Body of pancreas (tissue), 4 donors: Measurements from ENCODE around the gene MTCL3.

ENCODE experiments used
- ATAC-seq: fragments of 150-250 bp; one replicate; pipeline ENCODE4 v1.9.1; 2016
- DNase-seq, 4 donors: peaks; one replicate each; pipeline ENCODE4 v3.0.0-alpha.2; 2019
- H3K27ac ChIP-seq, 4 donors: fragments of 200-600 bp; sonication (generic); 1 replicate in 3 of 4; 2 replicates in 1 of 4; pipeline versions ENCODE4 v1.5.1 to v1.6.1; 2016 to 2019; ENCODE audit warnings: mild to moderate bottlenecking in 1 of 4, mixed read lengths in 1 of 4, moderate library complexity in 1 of 4
- H3K27me3 ChIP-seq, 2 donors: fragments of 200-600 bp; sonication (generic); one replicate each; pipeline ENCODE4 v1.6.0; 2016; ENCODE audit warnings: mild to moderate bottlenecking in 1 of 2
- H3K36me3 ChIP-seq, 2 donors: fragments of 200-600 bp; sonication (generic); replicated peaks in 1 of 2; 2 replicates each; pipeline ENCODE4 v1.5.1; 2016; ENCODE audit warnings: low read depth in 2 of 2; ENCODE audit not compliant: insufficient read depth in 1 of 2
- H3K4me1 ChIP-seq: fragments of 200-600 bp; sonication (generic); one replicate; pipeline ENCODE4 v1.6.0; 2016
- H3K4me3 ChIP-seq, 2 donors: fragments of 200-600 bp; sonication (generic); 1 replicate in 1 of 2; 2 replicates in 1 of 2; pipeline ENCODE4 v1.5.1; 2016 to 2019
- H3K9me3 ChIP-seq, 3 donors: fragments of 200-600 bp; sonication (generic); 1 replicate in 2 of 3; 2 replicates in 1 of 3; pipeline ENCODE4 v1.5.1; 2016
- CTCF ChIP-seq, 7 experiments: fragments of 450-650 bp in 4 of 7; fragments of 200-600 bp in 3 of 7; sonication (generic) in 3 of 7; IDR thresholded peaks; one replicate each; pipeline ENCODE4 v1.5.1; 2016 to 2019; ENCODE audit warnings: antibody characterized with exemption in 7 of 7
- POLR2A ChIP-seq, 3 donors: fragments of 450-650 bp; IDR thresholded peaks; one replicate each; pipeline ENCODE4 v1.6.1; 2016; ENCODE audit warnings: antibody characterized with exemption in 3 of 3, mild to moderate bottlenecking in 2 of 3
- WGBS, 2 donors: methylation state at CpG; one replicate each; pipeline ENCODE4 v1.1.5; 2017; 5-methylcytosine and 5-hydroxymethylcytosine counted together
- intact Hi-C: fragments of 100-400 bp; cut with DNase I; formaldehyde crosslinking; loops from one replicate; pipeline ENCODE4 v1.15.1; 2023

MTCL3 gene

GRCh38 chr6:127522714-127523113 lies 3.6 kb upstream of the MTCL3 start:
- no peak for DNase-seq
- peaks cover 0 to 3% of the 10 kb centered on the region in 2 donors for H3K27me3 ChIP-seq
- no peak overlapping the region for H3K4me3 ChIP-seq
- H3K9me3 ChIP-seq: no peaks in the 10 kb centered on the region
- no peak overlapping the region for H3K27ac ChIP-seq
- WGBS, 2 donors: 36 to 38% methylated on average over 1 of the region's 1 CpG
- H3K4me1 ChIP-seq: peaks cover 7% of the 10 kb centered on the region
- TF ChIP-seq CTCF (IDR thresholded peaks at IDR 0.05): no peak
- TF ChIP-seq POLR2A (IDR thresholded peaks at IDR 0.05): no peak
- intact Hi-C loops: no loop called here
- no peaks in the 10 kb centered on the region for H3K36me3 ChIP-seq
- no peak for ATAC-seq

- Histone ChIP-seq H3K4me1 (peaks cover 27% of the 10 kb centered on the region), H3K9me3 (no peaks in the 10 kb centered on the region), H3K27ac (no peak overlapping the region), H3K36me3 (no peaks in the 10 kb centered on the region), H3K27me3 (peaks cover 0 to 22% of the 10 kb centered on the region in 2 donors), H3K4me3 (no peak overlapping the region)
- 5 to 6% methylated on average over 2 of the region's 2 CpGs for WGBS, 2 donors
- no peak for DNase-seq
- no peak for ATAC-seq
- intact Hi-C loops: no loop called here
- TF ChIP-seq CTCF (IDR thresholded peaks at IDR 0.05) (no peak), POLR2A (IDR thresholded peaks at IDR 0.05) (no peak)
Observed at GRCh38 chr6:127520066-127520465, 931 bp upstream of the MTCL3 start.

GRCh38 chr6:127519469-127519785 lies 292 bp upstream of the MTCL3 start:
- no peak for TF ChIP-seq CTCF (IDR thresholded peaks at IDR 0.05)
- no peak for TF ChIP-seq POLR2A (IDR thresholded peaks at IDR 0.05)
- Histone ChIP-seq H3K27me3 (peaks cover 0 to 29% of the 10 kb centered on the region in 2 donors), H3K4me3 (no peak overlapping the region), H3K36me3 (no peaks in the 10 kb centered on the region), H3K9me3 (no peaks in the 10 kb centered on the region), H3K4me1 (peaks cover 33% of the 10 kb centered on the region), H3K27ac (no peak overlapping the region)
- WGBS, 2 donors: 4 to 10% methylated on average over 10 of the region's 10 CpGs
- DNase-seq (no peak), ATAC-seq (no peak)
- intact Hi-C loops: no loop called here

GRCh38 chr6:127518191-127518709 lies 885 bp downstream of the MTCL3 start:
- no peak for ATAC-seq
- H3K27me3 ChIP-seq: peaks cover 0 to 31% of the 10 kb centered on the region in 2 donors
- intact Hi-C loops: no loop called here
- no peak overlapping the region for H3K27ac ChIP-seq
- DNase-seq: no peak
- H3K36me3 ChIP-seq: no peaks in the 10 kb centered on the region
- WGBS, 2 donors: 8 to 14% methylated on average over 10 of the region's 10 CpGs
- H3K9me3 ChIP-seq: no peaks in the 10 kb centered on the region
- peaks cover 33% of the 10 kb centered on the region for H3K4me1 ChIP-seq
- no peak for TF ChIP-seq CTCF (IDR thresholded peaks at IDR 0.05)
- no peak overlapping the region for H3K4me3 ChIP-seq

GRCh38 chr6:127517693-127518092 lies 1.4 kb downstream of the MTCL3 start:
- H3K27ac ChIP-seq: no peak overlapping the region
- H3K27me3 ChIP-seq: peaks cover 0 to 31% of the 10 kb centered on the region in 2 donors
- peaks cover 33% of the 10 kb centered on the region for H3K4me1 ChIP-seq
- H3K4me3 ChIP-seq: no peak overlapping the region
- ATAC-seq (no peak), DNase-seq (no peak)
- WGBS, 2 donors: 49 to 55% methylated on average over 2 of the region's 2 CpGs
- no peaks in the 10 kb centered on the region for H3K9me3 ChIP-seq
- no peaks in the 10 kb centered on the region for H3K36me3 ChIP-seq
- TF ChIP-seq CTCF (IDR thresholded peaks at IDR 0.05) (no peak), POLR2A (IDR thresholded peaks at IDR 0.05) (no peak)
- intact Hi-C loops: no loop called here
